T47D (cell line): ENCODE data around the gene IFNGR1.
A peak's percentile ranks its signal among the peaks of the same experiment; 100 is the strongest.
"Not testable (repeated sequence)": the region's sequence is repeated elsewhere in the genome, so short reads cannot be mapped to it uniquely, and the experiment has no call there.

ENCODE experiments used
- DNase-seq, 2 experiments: peaks; one replicate each; pipeline versions ENCODE4 v3.0.0 to v3.0.0-alpha.2; 2011 to 2012; ENCODE audit warnings: low read depth in 1 of 2, low spot score in 1 of 2
- JUND ChIP-seq: IDR thresholded peaks from 2 replicates; pipeline ENCODE4 v1.6.1; 2012; ENCODE audit warnings: low read depth
- in situ Hi-C: cut with HindIII; loops from 2 replicates; pipeline ENCODE4 v1.10.0; 2016; ENCODE audit warnings: low sequenced_read_pairs, low pct_unique_long_range_greater_than_20kb

The IFNGR1 gene

DNA sequence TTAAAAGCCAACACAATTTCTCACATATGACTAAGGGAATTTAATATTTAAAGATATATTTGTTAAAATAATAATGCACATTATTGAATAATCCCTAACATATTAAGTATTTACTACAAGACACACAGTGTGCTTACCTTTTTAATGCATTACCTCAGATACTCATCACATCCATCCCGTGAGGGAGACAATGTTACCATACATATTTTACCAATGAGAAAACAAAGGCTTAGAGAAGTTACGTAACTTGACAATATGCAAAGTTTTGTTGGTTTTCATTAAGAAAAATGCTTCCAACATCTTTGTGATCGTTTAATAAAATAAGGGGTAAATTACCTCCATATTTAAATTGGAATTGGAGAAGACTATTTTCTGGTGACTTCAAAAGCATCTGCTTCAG is 4.3 kb downstream of the IFNGR1 start:
- no peak for DNase-seq
- no peak for TF ChIP-seq JUND
- in situ Hi-C loops = no loop called here

- TF ChIP-seq JUND = no peak
- in situ Hi-C loops = no loop called here
- DNase-seq = no peak
These were observed 5.4 kb downstream of the IFNGR1 start for GRCh38 chr6:137213813-137214212.

DNA sequence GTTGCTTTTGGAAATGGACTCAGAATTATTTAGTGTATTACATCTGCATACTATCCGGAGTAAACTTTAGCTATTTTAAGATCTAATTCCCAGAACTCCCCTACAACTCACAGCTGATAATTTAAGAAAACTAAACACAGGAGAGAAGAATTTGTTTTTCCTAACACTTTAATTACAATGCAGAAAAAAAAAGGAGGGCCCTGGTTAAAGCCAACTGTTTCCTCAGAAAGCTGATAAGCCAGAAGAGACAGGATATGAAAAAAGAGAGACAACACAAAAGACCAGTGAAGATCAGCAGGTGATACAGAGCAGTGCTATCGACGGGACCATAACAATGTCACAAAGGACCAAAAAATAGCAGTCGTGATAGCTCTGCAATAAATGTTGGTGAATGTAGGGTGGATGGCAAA is 5.8 kb downstream of the IFNGR1 start:
- no peak for DNase-seq
- in situ Hi-C loops = no loop called here
- no peak for TF ChIP-seq JUND

DNA sequence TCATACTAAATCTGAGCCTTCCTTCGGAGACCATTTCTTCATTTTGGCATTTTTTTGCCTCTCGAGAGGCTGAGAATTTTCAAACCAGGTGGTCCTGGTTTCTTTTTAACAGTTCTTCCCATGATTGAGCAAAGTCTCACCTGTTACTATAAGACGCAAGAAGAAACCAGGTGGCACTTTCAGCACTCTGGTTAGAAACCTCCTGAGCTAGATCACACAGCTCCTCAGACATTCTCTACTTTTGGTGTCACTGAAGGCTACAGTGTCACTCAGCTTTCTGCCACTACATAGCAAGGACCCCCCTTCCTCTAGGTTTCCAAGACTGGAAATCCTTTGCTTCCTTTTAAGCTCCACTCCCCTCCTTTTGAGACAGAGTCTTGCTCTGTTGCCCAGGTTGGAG is 7.3 kb downstream of the IFNGR1 start:
- TF ChIP-seq JUND = no peak
- in situ Hi-C loops = no loop called here
- no peak for DNase-seq

GRCh38 chr6:137210903-137211302 is 8.3 kb downstream of the IFNGR1 start:
- no peak for DNase-seq
- in situ Hi-C loops = no loop called here
- TF ChIP-seq JUND = no peak

DNA sequence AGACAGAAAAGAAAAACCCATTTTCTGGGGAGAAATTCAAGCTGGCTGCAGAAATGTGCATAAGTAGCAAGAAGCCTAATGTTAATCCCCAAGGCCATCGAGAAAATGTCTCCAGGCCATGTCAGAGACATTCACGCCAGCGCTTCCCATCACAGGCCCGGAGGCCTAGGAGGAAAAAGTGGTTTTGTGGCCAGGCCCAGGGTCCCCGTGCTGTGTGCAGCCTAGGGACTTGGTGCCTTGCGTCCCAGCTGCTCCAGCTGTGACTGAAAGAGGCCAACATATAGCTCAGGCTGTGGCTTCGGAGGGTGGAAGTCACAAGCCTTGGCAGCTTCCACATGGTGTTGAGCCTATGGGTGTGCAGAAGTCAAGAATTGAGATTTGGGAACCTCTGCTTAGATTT is 10.9 kb downstream of the IFNGR1 start:
- TF ChIP-seq JUND = no peak
- DNase-seq = no peak
- in situ Hi-C loops = no loop called here

- in situ Hi-C loops, DNase-seq: not testable (repeated sequence)
These were observed 11.7 kb downstream of the IFNGR1 start for GRCh38 chr6:137207457-137207856.

DNA sequence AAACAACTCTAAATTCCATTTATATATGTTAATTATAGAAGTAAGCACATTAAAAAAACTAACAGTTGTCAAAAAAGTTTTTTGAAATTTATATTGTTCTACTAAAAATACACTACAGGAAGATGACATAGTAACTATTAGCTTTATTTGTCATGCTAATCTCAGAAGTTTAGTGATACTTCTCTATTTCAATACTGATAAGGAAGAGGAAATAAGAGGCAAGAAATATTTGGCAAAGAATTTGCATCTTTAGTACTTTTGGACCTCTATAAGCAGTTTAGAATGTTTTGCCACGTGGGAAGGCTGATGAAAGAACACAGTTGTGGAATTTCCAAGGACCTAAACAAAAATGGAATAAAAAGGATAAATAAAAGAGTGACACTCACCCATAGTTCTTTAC is 12.6 kb downstream of the IFNGR1 start:
- in situ Hi-C loops = no loop called here
- no peak for DNase-seq
- TF ChIP-seq JUND = no peak

DNA sequence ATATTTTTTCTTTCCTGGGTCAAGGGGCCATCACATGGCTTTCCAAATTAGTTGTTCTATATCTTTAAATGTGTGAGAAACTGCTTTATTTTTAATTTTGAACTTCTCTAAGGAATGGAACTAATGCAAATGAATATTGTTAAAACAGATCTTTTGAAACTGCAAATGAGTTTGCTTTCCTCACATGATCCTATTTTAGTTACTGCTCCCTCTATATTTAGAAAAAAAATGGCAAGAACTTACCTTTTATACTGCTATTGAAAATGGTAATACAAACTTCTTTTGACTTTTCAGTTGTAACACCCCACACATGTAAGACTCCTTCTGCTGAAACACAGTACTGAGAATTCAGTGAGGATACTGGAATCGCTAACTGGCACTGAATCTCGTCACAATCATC is 15.9 kb downstream of the IFNGR1 start:
- TF ChIP-seq JUND = no peak
- DNase-seq = no peak
- in situ Hi-C loops = no loop called here

GRCh38 chr6:137202078-137202477 is 17.1 kb downstream of the IFNGR1 start:
- in situ Hi-C loops = no loop called here
- DNase-seq = peak in 1 of 2 experiments; percentile 53
- TF ChIP-seq JUND = no peak

- in situ Hi-C loops = no loop called here
- TF ChIP-seq JUND = no peak
- DNase-seq = no peak
These were observed 18.2 kb downstream of the IFNGR1 start for GRCh38 chr6:137201006-137201405.

- DNase-seq = no peak
- TF ChIP-seq JUND = no peak
- in situ Hi-C loops = no loop called here
These were observed 18.9 kb downstream of the IFNGR1 start for GRCh38 chr6:137200288-137200687.

- TF ChIP-seq JUND = no peak
- in situ Hi-C loops = no loop called here
- DNase-seq = no peak
These were observed 21.2 kb downstream of the IFNGR1 start for GRCh38 chr6:137197684-137198645.
